Stimulated activated CD4-positive, alpha-beta T cell treated with anti-CD3 and anti-CD28 coated beads, Interleukin-1b, Interleukin-23, amount 100 ng/mL, for 4 hours (primary cell): ENCODE measurements around the gene NCAPH2.
A peak's percentile ranks its signal among the peaks of the same experiment; 100 is the strongest.
"Not testable (repeated sequence)": the region's sequence is repeated elsewhere in the genome, so short reads cannot be mapped to it uniquely, and the experiment has no call there.

Source experiments
- DNase-seq, 2 donors: peaks; one replicate each; pipeline ENCODE4 v3.0.0-alpha.2; 2020; ENCODE audit warnings: low read depth in 2 of 2

NCAPH2 gene

GRCh38 chr22:50519151-50519550 lies 11.1 kb downstream of the NCAPH2 start:
- DNase-seq: no peak

GRCh38 chr22:50520184-50520583 lies 12.2 kb downstream of the NCAPH2 start:
- DNase-seq: not testable (repeated sequence)

DNA sequence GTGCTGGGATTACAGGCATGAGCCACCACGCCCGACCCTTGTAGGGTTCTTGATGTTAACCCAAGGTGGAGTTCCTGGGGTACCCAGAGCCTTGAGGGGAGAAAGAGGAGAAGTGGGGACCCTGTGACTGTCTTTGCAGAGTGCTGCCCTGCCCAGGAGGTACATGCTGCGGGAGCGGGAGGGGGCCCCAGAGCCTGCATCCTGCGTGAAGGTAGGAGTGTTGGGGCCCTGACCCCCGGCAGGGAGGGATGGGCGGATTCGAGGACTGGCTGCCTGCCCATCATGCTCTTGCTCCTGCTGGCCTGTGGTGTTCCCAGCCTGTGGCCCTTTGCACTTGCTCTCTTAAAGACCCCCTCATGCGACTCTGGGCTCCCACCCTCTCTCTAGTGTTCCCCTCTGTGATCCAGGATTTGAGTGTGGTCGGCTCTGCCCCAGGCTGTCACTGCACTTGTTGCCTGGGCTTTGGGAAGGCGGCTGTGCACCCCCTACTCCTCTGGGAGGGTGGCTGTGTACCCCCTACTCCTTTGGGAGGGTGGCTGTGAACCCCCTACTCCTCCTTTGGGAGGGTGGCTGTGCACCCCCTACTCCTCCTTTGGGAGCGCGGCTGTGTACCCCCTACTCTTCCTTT lies 12.9 kb downstream of the NCAPH2 start:
- no peak for DNase-seq

- no peak for DNase-seq
Observed at GRCh38 chr22:50521710-50522109, 13.7 kb downstream of the NCAPH2 start.

- no peak for DNase-seq
Observed at GRCh38 chr22:50522208-50522805, 14.3 kb downstream of the NCAPH2 start.

GRCh38 chr22:50522806-50523438 lies 14.9 kb downstream of the NCAPH2 start:
- DNase-seq: no peak

- no peak for DNase-seq
Observed at GRCh38 chr22:50523458-50523805, 15.4 kb downstream of the NCAPH2 start.

DNA sequence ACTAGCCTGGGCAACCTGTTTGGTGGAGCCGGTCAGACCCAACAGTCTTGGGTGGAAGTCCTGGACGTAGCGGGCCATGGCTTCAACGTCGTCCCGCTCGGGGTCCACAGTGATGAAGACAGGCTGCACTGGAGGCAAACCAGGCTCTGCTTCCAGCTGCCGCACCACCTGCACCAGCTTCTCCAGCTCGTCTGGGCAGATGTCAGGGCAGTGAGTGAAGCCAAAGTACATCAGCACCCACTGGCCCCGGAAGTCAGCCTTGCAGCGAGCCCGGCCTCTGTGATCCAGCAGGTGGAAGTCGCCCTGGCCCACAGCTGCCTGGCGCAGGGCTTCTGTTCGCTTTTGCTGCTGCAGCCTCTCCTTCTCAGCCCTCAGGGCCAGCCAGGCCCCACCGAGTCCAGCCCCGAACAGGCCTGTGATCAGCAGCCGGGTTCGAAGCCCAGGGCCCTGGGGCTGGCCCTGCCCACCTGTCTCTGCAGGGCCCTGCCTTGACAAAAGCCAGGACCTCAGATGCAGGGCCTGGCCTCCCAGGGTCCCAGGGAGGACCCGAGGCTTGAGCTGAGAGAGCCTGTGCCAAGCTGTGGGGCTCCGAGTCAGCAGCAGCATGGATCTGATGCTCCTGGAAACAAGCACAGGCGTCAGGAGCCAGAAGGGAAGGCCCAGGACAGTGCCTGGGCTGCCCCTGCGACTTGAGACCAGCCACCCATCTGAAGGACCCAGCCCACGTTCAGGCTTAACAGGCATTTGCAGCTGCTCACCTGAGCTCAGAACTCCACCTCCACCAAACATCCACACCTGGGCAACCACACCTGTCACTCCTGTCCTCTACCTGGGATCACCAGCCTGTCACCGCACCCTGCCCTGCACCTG lies 16.0 kb downstream of the NCAPH2 start:
- no peak for DNase-seq

DNA sequence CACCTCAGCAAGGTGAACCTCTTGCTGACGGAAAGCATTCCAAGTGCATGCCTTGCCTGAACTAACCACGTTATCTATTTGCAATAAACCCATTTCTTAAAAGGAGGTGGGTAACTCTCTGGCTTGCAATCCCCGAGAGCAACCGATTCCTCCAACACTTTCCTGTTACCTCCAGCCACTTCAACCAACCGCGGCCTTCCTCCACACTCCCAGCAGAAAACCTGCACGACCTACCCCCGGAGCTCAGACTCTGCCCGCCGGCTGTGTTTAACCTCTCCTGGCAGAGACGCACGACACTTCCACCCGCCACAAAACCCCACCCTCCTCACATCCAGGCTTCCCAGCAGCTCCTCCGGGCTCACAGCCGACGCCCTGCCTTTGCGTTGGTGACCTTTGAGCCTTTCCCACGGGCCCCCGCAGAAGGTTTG lies 16.7 kb downstream of the NCAPH2 start:
- no peak for DNase-seq

GRCh38 chr22:50525104-50525857 lies 17.3 kb downstream of the NCAPH2 start, which contains the start of gene SCO2:
SCO2 (minus strand) TSS chr22:50525598; CDS start chr22:50524411, 1,187 bp downstream.
- DNase-seq: peak; percentile 97 to 98

- DNase-seq: no peak
Observed at GRCh38 chr22:50525858-50526107, 17.8 kb downstream of the NCAPH2 start.

GRCh38 chr22:50526108-50526833 lies 18.2 kb downstream of the NCAPH2 start:
- DNase-seq: peak; percentile 78 to 86

DNA sequence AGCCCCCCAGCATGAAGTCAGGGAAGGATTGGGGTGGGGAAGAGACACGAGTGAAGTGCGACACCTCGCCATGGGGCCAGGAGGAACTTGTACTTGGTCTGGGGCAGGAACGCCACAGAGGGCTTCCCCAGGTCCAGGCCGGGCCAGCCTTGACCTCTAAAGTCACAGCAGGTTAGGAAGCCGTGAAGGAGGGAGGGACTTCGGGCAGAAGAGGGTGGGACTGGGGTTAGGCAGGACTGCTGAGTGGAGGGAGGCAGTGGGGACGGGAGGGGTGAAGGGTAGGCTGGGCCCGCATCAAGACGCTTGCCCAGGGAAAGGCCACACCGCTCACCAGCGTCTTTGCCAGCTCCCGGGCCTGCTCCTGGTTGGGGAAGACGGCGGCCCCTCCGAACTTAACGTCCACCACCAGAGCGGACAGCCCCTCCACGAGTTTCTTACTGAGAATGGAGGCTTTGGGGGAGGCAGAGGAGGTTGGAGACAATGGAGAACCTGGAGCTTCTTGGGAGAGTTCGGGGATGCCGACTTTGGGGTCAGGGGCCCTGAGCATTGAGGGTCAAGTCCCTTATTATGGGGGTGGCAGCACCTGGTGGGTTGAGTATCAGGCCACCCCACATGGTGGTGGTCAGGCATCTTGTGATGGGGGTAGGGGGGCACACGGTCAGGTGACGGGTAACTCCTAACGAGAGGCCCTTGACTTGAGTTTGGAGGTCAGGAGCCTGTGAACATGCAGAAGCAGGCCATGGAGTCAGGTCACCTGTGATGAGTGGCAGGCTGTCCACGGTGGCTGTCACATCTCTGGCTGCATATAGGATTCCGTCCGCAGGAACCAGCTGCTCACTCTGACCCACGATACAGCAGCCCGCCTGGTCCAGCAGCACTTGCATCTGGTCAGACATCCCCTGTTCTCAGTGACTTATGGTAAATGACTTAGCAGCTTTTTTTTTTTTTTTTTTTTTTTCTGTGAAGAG lies 19.1 kb downstream of the NCAPH2 start:
- no peak for DNase-seq

GRCh38 chr22:50527921-50528681 lies 20.1 kb downstream of the NCAPH2 start:
- DNase-seq: no peak

DNA sequence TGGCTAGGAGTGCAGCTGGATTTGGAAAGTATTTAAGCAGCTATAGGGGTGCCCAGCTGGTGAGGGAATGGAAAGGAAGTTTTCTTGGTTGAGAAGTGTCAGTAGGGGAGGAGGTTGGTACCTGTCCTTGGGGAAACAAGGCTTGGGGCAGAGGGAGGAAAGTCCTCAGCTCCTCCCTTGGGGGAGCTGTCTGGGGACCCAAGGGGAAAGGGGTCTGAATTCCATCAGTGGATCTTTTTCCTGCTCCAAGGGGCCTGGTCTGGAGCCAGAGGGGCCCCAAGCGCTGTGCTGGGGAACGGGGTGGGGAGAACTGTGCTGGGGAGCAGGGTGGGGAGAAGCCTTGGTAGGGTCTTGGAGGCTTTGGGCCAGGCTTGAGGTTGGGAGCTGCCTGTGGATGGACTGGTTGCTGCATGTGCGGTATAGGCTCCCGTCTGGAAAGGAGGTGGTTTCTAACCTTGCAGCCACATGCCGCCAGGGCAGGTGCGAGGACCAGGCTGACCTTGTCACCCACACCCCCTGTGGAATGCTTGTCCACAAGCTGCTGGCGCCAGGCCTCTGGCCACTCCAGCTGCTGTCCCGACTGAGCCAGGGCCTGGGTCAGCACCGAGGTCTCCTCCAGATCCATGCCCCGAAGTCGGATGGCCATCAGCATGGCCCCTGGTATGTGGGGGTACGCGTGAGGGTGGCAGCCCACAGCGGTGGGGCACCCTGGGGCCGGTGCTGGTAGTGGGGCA lies 20.8 kb downstream of the NCAPH2 start:
- DNase-seq: no peak

DNA sequence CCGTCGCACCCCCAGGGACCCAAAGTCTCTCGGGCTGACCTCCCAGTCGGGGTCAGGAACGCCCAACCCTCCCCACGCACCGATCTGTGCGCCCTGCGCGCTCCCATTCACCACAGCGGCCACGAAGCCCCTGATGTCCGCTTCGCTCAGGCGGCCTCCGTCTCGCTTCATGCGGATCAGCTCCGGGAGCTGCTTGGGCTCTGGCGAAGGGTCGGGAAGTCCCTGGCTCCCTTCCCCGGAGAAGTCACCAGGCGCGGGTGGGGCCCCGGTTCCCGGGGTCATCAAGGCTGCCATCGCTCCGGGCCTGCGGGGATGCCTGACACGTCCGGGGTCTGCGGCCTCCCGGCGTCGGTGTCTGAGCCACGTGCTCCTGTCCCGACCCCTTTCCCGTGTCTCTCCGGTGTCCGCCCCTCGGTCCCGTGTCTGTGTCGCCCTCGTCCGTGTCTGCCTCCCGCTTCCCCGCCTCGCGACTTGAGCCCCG lies 21.4 kb downstream of the NCAPH2 start:
- no peak for DNase-seq

DNA sequence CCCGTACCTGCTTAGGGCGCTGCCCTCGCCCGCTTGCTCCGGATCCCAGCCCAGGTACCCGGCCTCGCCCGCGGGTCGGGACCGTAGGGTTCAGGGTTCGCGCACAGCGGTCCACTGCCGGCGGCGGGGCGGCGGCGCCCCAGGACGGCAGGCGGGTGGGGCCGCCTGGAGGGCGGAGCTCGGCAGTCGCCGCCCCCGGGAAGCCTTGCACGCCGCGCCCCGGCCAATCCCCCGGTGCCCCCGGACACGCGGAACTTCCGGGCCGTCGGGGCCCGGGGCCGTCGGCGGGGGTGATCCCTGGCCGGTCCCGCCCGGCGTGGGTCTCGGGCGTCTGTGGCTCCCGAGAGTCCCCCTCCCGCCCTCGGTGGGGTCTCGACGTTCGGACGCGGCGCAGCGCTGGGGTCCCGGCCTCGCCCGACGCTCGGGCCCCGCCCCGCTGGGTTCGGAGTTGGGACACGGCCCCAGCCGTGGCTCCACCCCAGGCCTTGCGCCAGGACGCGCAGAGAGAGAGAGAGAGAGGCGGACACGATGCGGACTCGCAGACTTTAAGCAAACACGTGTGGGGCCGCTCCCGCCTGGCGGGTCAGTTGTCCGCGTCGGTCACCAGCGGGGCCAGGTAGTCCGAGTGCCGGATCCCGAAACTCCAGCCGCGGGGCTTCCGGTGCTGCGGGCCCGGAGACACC lies 22.0 kb downstream of the NCAPH2 start, which contains the start of gene TYMP:
TSS of gene TYMP (minus strand) at position 116 of the 683 bp plus-strand sequence. CDS start 303 bp downstream, outside the sequence.
- DNase-seq: peak; percentile 55 to 70

DNA sequence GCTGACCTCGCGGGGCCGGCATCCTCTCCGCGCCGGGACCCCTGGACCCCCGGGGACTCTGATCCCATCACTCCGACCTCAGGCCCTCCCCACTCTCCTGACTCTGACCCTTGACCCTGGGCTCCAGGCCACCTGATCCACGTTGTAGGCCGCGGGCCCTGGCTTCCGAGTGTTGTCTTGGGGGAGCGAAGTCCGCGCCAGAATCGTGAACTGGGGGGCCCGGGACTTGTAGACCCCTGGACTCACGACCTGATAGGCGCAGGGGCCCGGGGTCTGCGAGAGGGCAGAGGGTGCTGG lies 22.5 kb downstream of the NCAPH2 start:
- DNase-seq: no peak
